Neural cell (in vitro differentiated cells): ENCODE data around the gene KIFBP. TPM values are rescaled to one million over a fixed set of nuclear protein-coding genes. Genes with fewer than 3 reads are reported as not detected.

Source experiments
- H2AFZ ChIP-seq: fragments of 200-600, 300-800 bp; sonication (generic), shearing (Covaris generic); 2 replicates; pipeline ENCODE4 v1.6.0; 2014; ENCODE audit warnings: low read depth, mild to moderate bottlenecking, antibody characterized with exemption, low read length, moderate library complexity
- H3F3A ChIP-seq: fragments of 200-600 bp; shearing (Covaris generic); 2 replicates; pipeline ENCODE4 v1.6.1; 2016; ENCODE audit warnings: mild to moderate bottlenecking, moderate library complexity, mixed read lengths, antibody characterized with exemption, low read length; ENCODE audit not compliant: insufficient read depth, poor library complexity, severe bottlenecking
- H3K27ac ChIP-seq: fragments of 200-600, 300-800 bp; sonication (generic), shearing (Covaris generic); 2 replicates; pipeline ENCODE4 v1.5.1; 2014; ENCODE audit warnings: mild to moderate bottlenecking, low read length, moderate library complexity
- H3K27me3 ChIP-seq: fragments of 300-800, 200-600 bp; sonication (generic), shearing (Covaris generic); 2 replicates; pipeline ENCODE4 v1.6.0; 2014; ENCODE audit warnings: mild to moderate bottlenecking, low read depth, low read length, moderate library complexity; ENCODE audit not compliant: insufficient read depth
- H3K36me3 ChIP-seq: fragments of 300-800, 200-600 bp; sonication (generic), shearing (Covaris generic); 2 replicates; pipeline ENCODE4 v1.5.1; 2014; ENCODE audit warnings: mild to moderate bottlenecking, antibody characterized with exemption, low read length, moderate library complexity; ENCODE audit not compliant: insufficient read depth
- H3K4me2 ChIP-seq: fragments of 300-800, 200-600 bp; sonication (generic), shearing (Covaris generic); 2 replicates; pipeline ENCODE4 v1.6.0; 2014; ENCODE audit warnings: mild to moderate bottlenecking, low read length
- H3K4me3 ChIP-seq: fragments of 300-800, 200-600 bp; sonication (generic), shearing (Covaris generic); 2 replicates; pipeline ENCODE4 v1.5.1; 2014; ENCODE audit warnings: mild to moderate bottlenecking, low read length, moderate library complexity
- H3K79me2 ChIP-seq: fragments of 200-600 bp; shearing (Covaris generic); replicated peaks from 2 replicates; pipeline ENCODE4 v1.6.0; 2014; ENCODE audit warnings: mild to moderate bottlenecking, low read length, moderate library complexity; ENCODE audit not compliant: insufficient read depth
- H3K9ac ChIP-seq: fragments of 300-800, 200-600 bp; sonication (generic), shearing (Covaris generic); 2 replicates; pipeline ENCODE4 v1.6.1; 2016; ENCODE audit warnings: mild to moderate bottlenecking, low read length, mixed read lengths
- H3K9me2 ChIP-seq: fragments of 200-600 bp; shearing (Covaris generic); 2 replicates; pipeline ENCODE4 v1.6.1; 2016; ENCODE audit warnings: mild to moderate bottlenecking, low read length, mixed read lengths; ENCODE audit not compliant: insufficient read depth
- H3K9me3 ChIP-seq: fragments of 200-600, 300-800 bp; sonication (generic), shearing (Covaris generic); 2 replicates; pipeline ENCODE4 v1.6.1; 2016; ENCODE audit warnings: mild to moderate bottlenecking, mixed run types, low read length, moderate library complexity, mixed read lengths
- H4K20me1 ChIP-seq: fragments of 200-600 bp; shearing (Covaris generic); 2 replicates; pipeline ENCODE4 v1.6.1; 2016; ENCODE audit warnings: mild to moderate bottlenecking, mixed run types; ENCODE audit not compliant: insufficient read depth
- EP300 ChIP-seq: fragments of 450-650 bp; conservative IDR thresholded peaks from 2 replicates; pipeline ENCODE4 v1.6.1; 2014; ENCODE audit warnings: antibody characterized with exemption, mild to moderate bottlenecking, moderate library complexity; ENCODE audit not compliant: poor library complexity, severe bottlenecking
- EZH2 ChIP-seq: fragments of 200-600, 300-800 bp; shearing (Covaris generic), sonication (generic); IDR thresholded peaks from 2 replicates; pipeline ENCODE4 v1.6.1; 2014; ENCODE audit warnings: antibody characterized with exemption, low read length, borderline replicate concordance, mild to moderate bottlenecking; ENCODE audit not compliant: insufficient read depth, poor library complexity, severe bottlenecking
- MXI1 ChIP-seq: fragments of 450-650 bp; conservative IDR thresholded peaks from 2 replicates; pipeline ENCODE4 v1.6.1; 2014; ENCODE audit warnings: antibody characterized with exemption, mild to moderate bottlenecking; ENCODE audit not compliant: poor library complexity, severe bottlenecking
- POLR2AphosphoS5 ChIP-seq: IDR thresholded peaks from 2 replicates; pipeline ENCODE4 v1.6.1; 2012
- RAD21 ChIP-seq: fragments of 450-650 bp; conservative IDR thresholded peaks from 2 replicates; pipeline ENCODE4 v1.6.1; 2014; ENCODE audit warnings: antibody characterized with exemption, mild to moderate bottlenecking, moderate library complexity
- SMC3 ChIP-seq: fragments of 450-650 bp; conservative IDR thresholded peaks from 2 replicates; pipeline ENCODE4 v1.6.1; 2014; ENCODE audit warnings: antibody characterized with exemption, mild to moderate bottlenecking, moderate library complexity; ENCODE audit not compliant: poor library complexity
- TAF1 ChIP-seq: IDR thresholded peaks from 2 replicates; pipeline ENCODE4 v1.6.1; 2012; ENCODE audit warnings: low read depth
- polyA plus RNA-seq: library from polyadenylated mRNA; depleted of rRNA; stranded (reverse); fragments of >200 nt; gene quantifications from 2 replicates; pipeline ENCODE4 v1.2.3, GENCODE V29; 2014
- TF ChIP-seq, protein P1 (sequence below): IDR thresholded peaks from 2 replicates; pipeline ENCODE4 v1.6.1; 2012; ENCODE audit warnings: borderline replicate concordance
- TF ChIP-seq, protein P2 (sequence below): fragments of 450-650 bp; IDR thresholded peaks from 2 replicates; pipeline ENCODE4 v1.5.1; 2014; ENCODE audit warnings: antibody characterized with exemption, mild to moderate bottlenecking, moderate library complexity; ENCODE audit not compliant: poor library complexity, severe bottlenecking

The KIFBP gene
- polyA plus RNA-seq, 1 donor from 2014 or later, result 76.9 TPM

GRCh38 chr10:69051303-69051702, 62.7 kb downstream of the KIFBP start:
- H3K27ac ChIP-seq, result no peak overlapping the region
- no peak overlapping the region for H3K9ac ChIP-seq
- H3K4me2 ChIP-seq, result no peak overlapping the region
- no peaks in the 10 kb centered on the region for H4K20me1 ChIP-seq
- H3F3A ChIP-seq, result no peaks in the 10 kb centered on the region
- H3K79me2 ChIP-seq, result no peaks in the 10 kb centered on the region
- H2AFZ ChIP-seq, result no peak overlapping the region
- H3K27me3 ChIP-seq, result no peaks in the 10 kb centered on the region
- H3K4me3 ChIP-seq, result no peak overlapping the region
- no peaks in the 10 kb centered on the region for H3K9me2 ChIP-seq
- H3K9me3 ChIP-seq, result no peaks in the 10 kb centered on the region
- no peaks in the 10 kb centered on the region for H3K36me3 ChIP-seq
- TF ChIP-seq MXI1, result no peak
- no peak for TF ChIP-seq TAF1
- TF ChIP-seq EZH2, result no peak
- TF ChIP-seq, protein P1, sequence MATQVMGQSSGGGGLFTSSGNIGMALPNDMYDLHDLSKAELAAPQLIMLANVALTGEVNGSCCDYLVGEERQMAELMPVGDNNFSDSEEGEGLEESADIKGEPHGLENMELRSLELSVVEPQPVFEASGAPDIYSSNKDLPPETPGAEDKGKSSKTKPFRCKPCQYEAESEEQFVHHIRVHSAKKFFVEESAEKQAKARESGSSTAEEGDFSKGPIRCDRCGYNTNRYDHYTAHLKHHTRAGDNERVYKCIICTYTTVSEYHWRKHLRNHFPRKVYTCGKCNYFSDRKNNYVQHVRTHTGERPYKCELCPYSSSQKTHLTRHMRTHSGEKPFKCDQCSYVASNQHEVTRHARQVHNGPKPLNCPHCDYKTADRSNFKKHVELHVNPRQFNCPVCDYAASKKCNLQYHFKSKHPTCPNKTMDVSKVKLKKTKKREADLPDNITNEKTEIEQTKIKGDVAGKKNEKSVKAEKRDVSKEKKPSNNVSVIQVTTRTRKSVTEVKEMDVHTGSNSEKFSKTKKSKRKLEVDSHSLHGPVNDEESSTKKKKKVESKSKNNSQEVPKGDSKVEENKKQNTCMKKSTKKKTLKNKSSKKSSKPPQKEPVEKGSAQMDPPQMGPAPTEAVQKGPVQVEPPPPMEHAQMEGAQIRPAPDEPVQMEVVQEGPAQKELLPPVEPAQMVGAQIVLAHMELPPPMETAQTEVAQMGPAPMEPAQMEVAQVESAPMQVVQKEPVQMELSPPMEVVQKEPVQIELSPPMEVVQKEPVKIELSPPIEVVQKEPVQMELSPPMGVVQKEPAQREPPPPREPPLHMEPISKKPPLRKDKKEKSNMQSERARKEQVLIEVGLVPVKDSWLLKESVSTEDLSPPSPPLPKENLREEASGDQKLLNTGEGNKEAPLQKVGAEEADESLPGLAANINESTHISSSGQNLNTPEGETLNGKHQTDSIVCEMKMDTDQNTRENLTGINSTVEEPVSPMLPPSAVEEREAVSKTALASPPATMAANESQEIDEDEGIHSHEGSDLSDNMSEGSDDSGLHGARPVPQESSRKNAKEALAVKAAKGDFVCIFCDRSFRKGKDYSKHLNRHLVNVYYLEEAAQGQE, result no peak
- no peak for TF ChIP-seq POLR2AphosphoS5
- no peak for TF ChIP-seq SMC3
- no peak for TF ChIP-seq RAD21
- no peak for TF ChIP-seq EP300
- TF ChIP-seq, protein P2, sequence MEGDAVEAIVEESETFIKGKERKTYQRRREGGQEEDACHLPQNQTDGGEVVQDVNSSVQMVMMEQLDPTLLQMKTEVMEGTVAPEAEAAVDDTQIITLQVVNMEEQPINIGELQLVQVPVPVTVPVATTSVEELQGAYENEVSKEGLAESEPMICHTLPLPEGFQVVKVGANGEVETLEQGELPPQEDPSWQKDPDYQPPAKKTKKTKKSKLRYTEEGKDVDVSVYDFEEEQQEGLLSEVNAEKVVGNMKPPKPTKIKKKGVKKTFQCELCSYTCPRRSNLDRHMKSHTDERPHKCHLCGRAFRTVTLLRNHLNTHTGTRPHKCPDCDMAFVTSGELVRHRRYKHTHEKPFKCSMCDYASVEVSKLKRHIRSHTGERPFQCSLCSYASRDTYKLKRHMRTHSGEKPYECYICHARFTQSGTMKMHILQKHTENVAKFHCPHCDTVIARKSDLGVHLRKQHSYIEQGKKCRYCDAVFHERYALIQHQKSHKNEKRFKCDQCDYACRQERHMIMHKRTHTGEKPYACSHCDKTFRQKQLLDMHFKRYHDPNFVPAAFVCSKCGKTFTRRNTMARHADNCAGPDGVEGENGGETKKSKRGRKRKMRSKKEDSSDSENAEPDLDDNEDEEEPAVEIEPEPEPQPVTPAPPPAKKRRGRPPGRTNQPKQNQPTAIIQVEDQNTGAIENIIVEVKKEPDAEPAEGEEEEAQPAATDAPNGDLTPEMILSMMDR, result no peak

DNA sequence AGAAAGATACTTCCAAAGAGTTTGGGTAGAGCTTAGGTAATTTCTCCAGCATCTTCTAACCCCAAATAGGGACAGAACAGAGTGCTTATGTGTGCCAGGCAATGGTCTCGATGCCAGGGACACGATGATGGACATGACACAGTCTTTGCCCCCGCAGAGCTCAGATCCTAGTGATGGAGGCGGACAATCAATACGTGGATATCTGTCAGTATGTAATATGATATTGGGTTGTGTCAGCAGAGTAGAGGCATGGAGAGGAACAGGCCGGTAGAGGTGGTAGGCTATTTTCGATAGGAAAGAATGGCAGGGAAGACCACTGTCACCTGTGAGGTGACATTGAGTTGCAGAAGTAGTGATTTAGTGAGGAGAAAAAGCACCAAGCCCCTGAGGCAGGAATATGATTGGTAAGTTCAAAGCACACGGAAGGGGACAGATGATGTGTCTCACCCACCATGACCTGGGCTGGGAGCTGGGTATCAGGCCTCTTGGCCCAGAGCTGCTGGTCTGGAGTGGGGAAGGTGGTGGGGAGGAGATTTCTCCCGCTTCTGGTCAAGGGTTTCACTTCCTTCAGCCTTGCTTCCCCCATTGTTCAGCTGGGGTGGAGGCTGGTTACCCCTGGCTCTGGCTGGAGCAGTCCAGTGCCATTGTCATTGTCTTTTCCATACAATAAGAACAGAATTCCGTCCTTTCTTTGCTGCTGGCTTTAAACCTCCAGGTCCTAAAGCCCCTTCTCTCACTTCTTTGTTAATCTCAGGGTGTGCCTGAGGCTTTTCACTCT, 63.3 kb downstream of the KIFBP start:
- H3K4me3 ChIP-seq, result no peak overlapping the region
- no peaks in the 10 kb centered on the region for H3K27me3 ChIP-seq
- no peaks in the 10 kb centered on the region for H3K9me2 ChIP-seq
- no peaks in the 10 kb centered on the region for H3F3A ChIP-seq
- H3K79me2 ChIP-seq, result no peaks in the 10 kb centered on the region
- TF ChIP-seq EP300 (no peak), POLR2AphosphoS5 (no peak), RAD21 (no peak), EZH2 (no peak), TAF1 (no peak), SMC3 (no peak), MXI1 (no peak)
- TF ChIP-seq, protein P2, result no peak
- TF ChIP-seq, protein P1, result no peak
- H4K20me1 ChIP-seq, result no peaks in the 10 kb centered on the region
- no peak overlapping the region for H2AFZ ChIP-seq
- H3K27ac ChIP-seq, result no peak overlapping the region
- no peaks in the 10 kb centered on the region for H3K9me3 ChIP-seq
- H3K36me3 ChIP-seq, result no peaks in the 10 kb centered on the region
- no peak overlapping the region for H3K9ac ChIP-seq
- no peak overlapping the region for H3K4me2 ChIP-seq
